ENCODE results near the gene GLB1L3.

GRCh38 chr11:134228625-134229024 lies 47.6 kb upstream of the GLB1L3 start:
- TF ChIP-seq POLR2AphosphoS5 (IDR thresholded peaks at IDR 0.05; ENCODE audit: low read depth), result no peak
- no peak for TF ChIP-seq CTCF (IDR thresholded peaks at IDR 0.05; ENCODE audit: insufficient read depth, low read length)
- TF ChIP-seq REST (IDR thresholded peaks at IDR 0.05; ENCODE audit: insufficient replicate concordance, low read depth), result no peak
- no peak for TF ChIP-seq SPI1 (IDR thresholded peaks at IDR 0.05; ENCODE audit: borderline replicate concordance, low read depth)
- no peak for TF ChIP-seq GABPA (IDR thresholded peaks at IDR 0.05; ENCODE audit: low read depth)

Data from HL-60 (cell line).